GM19372 (cell line): ENCODE measurements around the gene KCTD4.

Experiments used
- ATAC-seq: cut with Tn5 transposase; IDR thresholded peaks from one replicate; pipeline ENCODE4 v1.9.1; 2021; ENCODE audit warnings: mild to moderate bottlenecking, low read depth, moderate library complexity; ENCODE audit not compliant: unreplicated experiment

KCTD4 gene

GRCh38 chr13:45180303-45180702 is 20.5 kb downstream of the KCTD4 start:
- ATAC-seq: no peak

GRCh38 chr13:45179428-45179827 is 21.4 kb downstream of the KCTD4 start:
- ATAC-seq: no peak

- ATAC-seq: no peak
Measured at GRCh38 chr13:45178349-45179162, 22.3 kb downstream of the KCTD4 start.

- no peak for ATAC-seq
Measured at GRCh38 chr13:45174478-45174877, 26.4 kb downstream of the KCTD4 start.

- ATAC-seq: no peak
Measured at GRCh38 chr13:45168555-45168930, 32.3 kb downstream of the KCTD4 start.

GRCh38 chr13:45167611-45168554 is 33.0 kb downstream of the KCTD4 start:
- no peak for ATAC-seq

GRCh38 chr13:45166858-45167257 is 34.0 kb downstream of the KCTD4 start:
- no peak for ATAC-seq

- ATAC-seq: no peak
Measured at GRCh38 chr13:45162821-45163220, 38.0 kb downstream of the KCTD4 start.

- no peak for ATAC-seq
Measured at GRCh38 chr13:45162194-45162593, 38.7 kb downstream of the KCTD4 start.

GRCh38 chr13:45156565-45157361 is 44.1 kb downstream of the KCTD4 start:
- ATAC-seq: no peak

GRCh38 chr13:45149964-45150363 is 50.9 kb downstream of the KCTD4 start:
- ATAC-seq: no peak

- no peak for ATAC-seq
Measured at GRCh38 chr13:45143346-45143751, 57.5 kb downstream of the KCTD4 start.
